ENCODE results near the gene NOA1. TPM values are rescaled to one million over a fixed set of nuclear protein-coding genes. Genes with fewer than 3 reads are reported as not detected.

NOA1 gene
- total RNA-seq, 1 donor: 32.9 TPM

DNA sequence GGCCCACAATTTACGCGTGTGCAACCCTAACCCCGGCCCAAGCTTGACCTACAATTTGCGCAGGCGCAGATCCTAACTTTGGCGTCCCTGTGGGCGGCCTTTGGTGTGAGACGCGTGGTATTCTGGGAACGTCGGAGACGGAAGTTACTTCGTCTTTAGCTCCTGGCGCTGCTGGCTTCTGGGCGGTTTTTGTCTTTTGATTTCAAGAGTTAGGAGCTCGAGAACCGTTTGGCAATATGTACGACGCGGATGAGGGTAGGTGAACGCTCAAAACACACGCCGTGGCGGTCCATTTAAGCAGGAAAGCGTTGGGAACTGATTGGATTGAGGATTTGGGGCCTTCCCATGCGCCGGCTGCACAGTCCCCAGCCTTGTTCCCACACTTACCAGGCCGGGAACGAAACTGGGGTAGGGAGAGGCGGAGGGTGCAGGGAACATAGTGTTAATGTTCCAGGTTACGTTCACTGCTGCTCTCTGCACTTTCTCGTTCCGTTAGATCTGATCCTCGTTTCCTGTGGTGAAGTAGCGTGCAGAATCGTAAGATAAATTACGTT is 1.4 kb upstream of the NOA1 start, which contains the start of gene POLR2B:
Gene POLR2B (plus strand): TSS at position 147 of the 554 bp plus-strand sequence. CDS start 90 bp downstream, at position 237.
- Histone ChIP-seq H3K4me1 (ENCODE audit: insufficient read depth, low read length) (peaks cover 17% of the 10 kb centered on the region), H3K9me3 (ENCODE audit: low read depth, low read length) (no peaks in the 10 kb centered on the region), H3K4me2 (ENCODE audit: insufficient read depth, low read length) (peak within 1 kb of the TSS; percentile 92), H3K27ac (ENCODE audit: low read depth, low read length) (peak within 1 kb of the TSS; percentile 94), H3K36me3 (ENCODE audit: insufficient read depth, low read length) (peaks cover under 1% of the 10 kb centered on the region), H3K27me3 (ENCODE audit: insufficient read depth, low read length) (no peaks in the 10 kb centered on the region), H2AFZ (ENCODE audit: low read length) (peak within 1 kb of the TSS; percentile 94), H4K20me1 (ENCODE audit: insufficient read depth, low read length) (peaks cover 46% of the 10 kb centered on the region), H3K4me3 (ENCODE audit: insufficient read depth, low read length) (peak within 1 kb of the TSS; percentile 93), H3K79me2 (ENCODE audit: insufficient read depth, low read length) (peaks cover 85% of the 10 kb centered on the region)
- TF ChIP-seq, protein P1, sequence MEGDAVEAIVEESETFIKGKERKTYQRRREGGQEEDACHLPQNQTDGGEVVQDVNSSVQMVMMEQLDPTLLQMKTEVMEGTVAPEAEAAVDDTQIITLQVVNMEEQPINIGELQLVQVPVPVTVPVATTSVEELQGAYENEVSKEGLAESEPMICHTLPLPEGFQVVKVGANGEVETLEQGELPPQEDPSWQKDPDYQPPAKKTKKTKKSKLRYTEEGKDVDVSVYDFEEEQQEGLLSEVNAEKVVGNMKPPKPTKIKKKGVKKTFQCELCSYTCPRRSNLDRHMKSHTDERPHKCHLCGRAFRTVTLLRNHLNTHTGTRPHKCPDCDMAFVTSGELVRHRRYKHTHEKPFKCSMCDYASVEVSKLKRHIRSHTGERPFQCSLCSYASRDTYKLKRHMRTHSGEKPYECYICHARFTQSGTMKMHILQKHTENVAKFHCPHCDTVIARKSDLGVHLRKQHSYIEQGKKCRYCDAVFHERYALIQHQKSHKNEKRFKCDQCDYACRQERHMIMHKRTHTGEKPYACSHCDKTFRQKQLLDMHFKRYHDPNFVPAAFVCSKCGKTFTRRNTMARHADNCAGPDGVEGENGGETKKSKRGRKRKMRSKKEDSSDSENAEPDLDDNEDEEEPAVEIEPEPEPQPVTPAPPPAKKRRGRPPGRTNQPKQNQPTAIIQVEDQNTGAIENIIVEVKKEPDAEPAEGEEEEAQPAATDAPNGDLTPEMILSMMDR (IDR thresholded peaks at IDR 0.05; ENCODE audit: extremely low read depth, low read depth, low read length): no peak
- DNase-seq (ENCODE audit: insufficient read length, low spot score, missing footprints): peak; percentile 92

- H3K27me3 ChIP-seq (ENCODE audit: insufficient read depth, low read length): no peaks in the 10 kb centered on the region
- no peaks in the 10 kb centered on the region for H3K9me3 ChIP-seq (ENCODE audit: low read depth, low read length)
- H2AFZ ChIP-seq (ENCODE audit: low read length): peak overlapping the region; percentile 93
- peaks cover 20% of the 10 kb centered on the region for H3K36me3 ChIP-seq (ENCODE audit: insufficient read depth, low read length)
- H3K4me2 ChIP-seq (ENCODE audit: insufficient read depth, low read length): peak overlapping the region; percentile 92
- peak; percentile 81 for DNase-seq (ENCODE audit: insufficient read length, low spot score, missing footprints)
- TF ChIP-seq, protein P1 (IDR thresholded peaks at IDR 0.05; ENCODE audit: extremely low read depth, low read depth, low read length): no peak
- H3K79me2 ChIP-seq (ENCODE audit: insufficient read depth, low read length): peaks cover 73% of the 10 kb centered on the region
- H3K27ac ChIP-seq (ENCODE audit: low read depth, low read length): peak overlapping the region; percentile 60
- peak overlapping the region; percentile 93 for H3K4me3 ChIP-seq (ENCODE audit: insufficient read depth, low read length)
- peaks cover 33% of the 10 kb centered on the region for H4K20me1 ChIP-seq (ENCODE audit: insufficient read depth, low read length)
- H3K4me1 ChIP-seq (ENCODE audit: insufficient read depth, low read length): peaks cover 17% of the 10 kb centered on the region
These were observed 527 bp downstream of the NOA1 start for GRCh38 chr4:56976837-56977320.

DNA sequence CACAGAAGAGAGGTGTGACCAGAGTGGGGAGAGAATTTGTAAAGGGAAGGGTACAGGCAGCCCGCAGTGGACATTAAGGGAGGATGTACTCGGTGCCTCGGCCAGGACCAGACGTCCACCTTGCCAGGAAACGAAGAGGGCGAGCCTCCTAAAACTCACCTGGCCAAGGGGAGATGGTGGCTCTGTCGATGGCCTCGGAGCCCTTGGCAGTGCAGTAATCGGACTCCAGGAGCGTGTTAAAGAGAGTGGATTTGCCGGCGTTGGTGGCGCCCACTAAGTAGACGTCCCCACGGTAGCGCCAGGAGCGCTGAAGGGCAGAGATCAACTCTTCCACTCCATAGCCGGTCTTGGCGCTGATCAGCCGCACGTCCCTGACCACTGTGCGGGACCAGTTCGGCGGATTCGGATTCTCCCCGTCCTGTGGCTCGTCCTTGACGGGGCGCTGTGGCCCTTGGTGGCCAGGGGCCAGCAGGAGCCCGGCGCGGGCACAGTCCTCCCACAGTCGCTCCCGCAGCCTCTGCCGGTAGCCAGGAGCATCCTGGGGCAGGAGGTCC is 1.0 kb downstream of the NOA1 start:
- no peaks in the 10 kb centered on the region for H3K9me3 ChIP-seq (ENCODE audit: low read depth, low read length)
- TF ChIP-seq, protein P1 (IDR thresholded peaks at IDR 0.05; ENCODE audit: extremely low read depth, low read depth, low read length): no peak
- peak; percentile 79 for DNase-seq (ENCODE audit: insufficient read length, low spot score, missing footprints)
- peak overlapping the region; percentile 92 for H3K4me2 ChIP-seq (ENCODE audit: insufficient read depth, low read length)
- peak overlapping the region; percentile 63 for H2AFZ ChIP-seq (ENCODE audit: low read length)
- H3K36me3 ChIP-seq (ENCODE audit: insufficient read depth, low read length): peaks cover 25% of the 10 kb centered on the region
- peak overlapping the region; percentile 60 for H3K27ac ChIP-seq (ENCODE audit: low read depth, low read length)
- peak overlapping the region; percentile 93 for H3K4me3 ChIP-seq (ENCODE audit: insufficient read depth, low read length)
- peaks cover 28% of the 10 kb centered on the region for H4K20me1 ChIP-seq (ENCODE audit: insufficient read depth, low read length)
- H3K79me2 ChIP-seq (ENCODE audit: insufficient read depth, low read length): peaks cover 68% of the 10 kb centered on the region
- H3K4me1 ChIP-seq (ENCODE audit: insufficient read depth, low read length): peaks cover 16% of the 10 kb centered on the region
- H3K27me3 ChIP-seq (ENCODE audit: insufficient read depth, low read length): no peaks in the 10 kb centered on the region

DNA sequence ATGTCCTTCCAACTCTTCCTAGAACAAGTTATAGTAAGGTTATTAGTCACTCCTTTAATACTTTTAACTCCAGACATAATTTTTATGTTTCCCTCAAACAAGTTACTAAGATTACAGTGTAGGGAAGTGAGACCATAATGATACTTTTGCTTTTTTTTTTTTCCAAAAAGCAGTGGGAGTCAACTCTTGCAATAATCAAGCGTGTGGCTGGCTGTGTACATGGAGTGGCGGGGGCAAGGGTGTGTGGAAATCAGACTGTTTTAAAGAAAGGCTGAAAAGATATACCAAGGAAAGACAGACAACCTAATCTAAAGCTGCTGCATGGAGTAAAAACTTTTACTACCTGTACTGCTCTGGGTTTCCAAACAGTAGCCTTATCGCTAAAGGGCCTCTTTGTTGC is 4.1 kb downstream of the NOA1 start:
- Histone ChIP-seq H3K79me2 (ENCODE audit: insufficient read depth, low read length) (peaks cover 41% of the 10 kb centered on the region), H3K27ac (ENCODE audit: low read depth, low read length) (no peak overlapping the region), H4K20me1 (ENCODE audit: insufficient read depth, low read length) (peaks cover 14% of the 10 kb centered on the region), H3K36me3 (ENCODE audit: insufficient read depth, low read length) (peaks cover 45% of the 10 kb centered on the region), H3K27me3 (ENCODE audit: insufficient read depth, low read length) (no peaks in the 10 kb centered on the region), H3K4me2 (ENCODE audit: insufficient read depth, low read length) (no peak overlapping the region), H2AFZ (ENCODE audit: low read length) (no peak overlapping the region), H3K4me3 (ENCODE audit: insufficient read depth, low read length) (no peak overlapping the region), H3K4me1 (ENCODE audit: insufficient read depth, low read length) (no peaks in the 10 kb centered on the region), H3K9me3 (ENCODE audit: low read depth, low read length) (no peaks in the 10 kb centered on the region)
- TF ChIP-seq, protein P1 (IDR thresholded peaks at IDR 0.05; ENCODE audit: extremely low read depth, low read depth, low read length): no peak
- DNase-seq (ENCODE audit: insufficient read length, low spot score, missing footprints): no peak
